CD4-positive, alpha-beta T cell treated with Interleukin-6 at 100 ng/mL for 8 hours (primary cell): ENCODE measurements around the gene PSG7.
"Not testable (repeated sequence)": the region's sequence is repeated elsewhere in the genome, so short reads cannot be mapped to it uniquely, and the experiment has no call there.

Source experiments
- DNase-seq: peaks from one replicate; pipeline ENCODE4 v3.0.0-alpha.2; 2020; ENCODE audit warnings: mixed read lengths, low spot score

PSG7 gene

DNA sequence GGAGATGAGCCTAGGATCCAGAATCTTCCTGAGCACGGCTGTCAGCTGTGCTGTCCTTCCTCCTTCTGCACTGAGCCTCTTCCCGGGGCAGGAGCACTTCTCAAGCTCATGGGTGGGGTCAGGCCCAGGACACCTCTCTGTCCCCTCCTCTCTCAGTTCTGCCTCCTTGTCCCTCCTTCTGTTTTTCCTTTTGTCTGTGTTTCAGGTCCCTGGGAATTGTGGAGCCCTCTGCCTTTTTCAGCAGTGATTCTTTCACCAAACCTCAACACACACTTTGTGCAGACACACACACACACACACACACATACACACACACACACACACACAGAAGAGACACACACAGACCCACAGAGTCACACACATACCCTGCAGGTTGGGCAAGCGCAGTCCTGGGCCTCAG, at the start of gene PSG7:
TSS of gene PSG7 (minus strand) at position 101 of the 400 bp plus-strand sequence. CDS start 131 bp downstream, outside the sequence.
- not testable (repeated sequence) for DNase-seq

- no peak for DNase-seq
Observed at GRCh38 chr19:42985588-42985987, 48.6 kb upstream of the PSG7 start.

GRCh38 chr19:42982111-42982510, 45.1 kb upstream of the PSG7 start:
- not testable (repeated sequence) for DNase-seq

DNA sequence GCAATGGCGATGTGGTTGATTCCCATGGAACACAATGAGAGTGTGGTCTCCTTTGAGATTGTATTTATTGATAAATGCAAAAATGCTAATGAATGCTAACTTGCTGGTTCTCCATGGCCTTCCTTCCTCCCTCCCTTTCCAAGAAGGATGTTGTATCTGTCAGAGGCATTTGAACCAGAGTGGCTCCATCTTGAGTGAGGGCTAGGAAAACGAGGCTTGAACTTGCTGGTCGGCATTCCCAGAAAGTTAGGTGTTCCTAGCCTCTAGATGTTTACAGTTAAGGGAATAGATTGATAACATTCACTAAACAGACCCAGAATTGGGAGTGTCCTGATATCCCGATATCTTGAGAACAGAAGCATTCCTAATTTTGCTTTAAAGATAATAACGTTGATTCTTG, 34.4 kb upstream of the PSG7 start:
- DNase-seq, result not testable (repeated sequence)

- DNase-seq, result no peak
Observed at GRCh38 chr19:42965176-42965575, 28.2 kb upstream of the PSG7 start.

- no peak for DNase-seq
Observed at GRCh38 chr19:42961119-42961518, 24.1 kb upstream of the PSG7 start.

GRCh38 chr19:42952126-42952525, 15.1 kb upstream of the PSG7 start:
- not testable (repeated sequence) for DNase-seq

GRCh38 chr19:42951476-42951875, 14.5 kb upstream of the PSG7 start:
- not testable (repeated sequence) for DNase-seq

GRCh38 chr19:42942187-42942789, 5.3 kb upstream of the PSG7 start:
- DNase-seq, result no peak

DNA sequence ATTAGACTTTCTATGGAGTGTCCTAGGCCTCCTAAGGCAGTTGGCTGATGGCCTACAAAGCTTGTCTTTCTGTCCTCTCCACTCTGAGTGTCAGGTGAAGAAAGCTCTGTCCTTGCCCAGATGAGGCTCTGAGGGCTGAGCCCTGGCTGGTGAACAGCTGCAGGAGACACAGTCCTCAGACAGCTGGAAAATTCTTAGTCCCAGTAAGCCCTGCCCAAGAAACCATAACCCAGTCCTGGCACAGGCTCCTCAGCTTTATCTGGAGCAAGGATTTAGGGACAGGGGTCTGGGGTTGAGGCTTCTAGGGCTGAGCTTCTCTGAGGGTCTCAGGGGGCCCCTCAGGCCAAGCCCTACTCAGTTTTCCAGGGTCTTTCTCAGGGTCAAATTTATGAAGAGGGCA, 2.3 kb downstream of the PSG7 start:
- DNase-seq, result not testable (repeated sequence)

DNA sequence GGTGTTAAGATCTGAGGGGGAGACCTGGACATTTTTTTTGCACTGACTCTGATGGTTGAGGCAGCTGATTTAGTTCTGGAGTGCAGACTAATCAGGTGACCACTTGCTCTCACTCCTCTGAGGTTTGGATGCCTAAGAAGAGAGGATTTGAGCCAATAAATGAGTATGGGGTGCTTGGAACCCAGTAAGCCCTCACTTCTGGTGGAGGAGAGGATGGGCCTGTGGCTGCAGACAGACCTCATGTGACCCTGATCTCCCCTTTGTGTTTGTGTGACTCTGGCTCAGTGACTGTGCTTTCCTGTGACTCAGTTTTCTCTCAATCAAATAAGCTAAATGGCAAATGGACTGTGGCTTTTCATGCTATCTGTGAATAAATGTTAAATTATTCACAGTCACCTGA, 2.8 kb downstream of the PSG7 start:
- DNase-seq, result not testable (repeated sequence)

GRCh38 chr19:42933412-42933811, 3.6 kb downstream of the PSG7 start:
- not testable (repeated sequence) for DNase-seq

DNA sequence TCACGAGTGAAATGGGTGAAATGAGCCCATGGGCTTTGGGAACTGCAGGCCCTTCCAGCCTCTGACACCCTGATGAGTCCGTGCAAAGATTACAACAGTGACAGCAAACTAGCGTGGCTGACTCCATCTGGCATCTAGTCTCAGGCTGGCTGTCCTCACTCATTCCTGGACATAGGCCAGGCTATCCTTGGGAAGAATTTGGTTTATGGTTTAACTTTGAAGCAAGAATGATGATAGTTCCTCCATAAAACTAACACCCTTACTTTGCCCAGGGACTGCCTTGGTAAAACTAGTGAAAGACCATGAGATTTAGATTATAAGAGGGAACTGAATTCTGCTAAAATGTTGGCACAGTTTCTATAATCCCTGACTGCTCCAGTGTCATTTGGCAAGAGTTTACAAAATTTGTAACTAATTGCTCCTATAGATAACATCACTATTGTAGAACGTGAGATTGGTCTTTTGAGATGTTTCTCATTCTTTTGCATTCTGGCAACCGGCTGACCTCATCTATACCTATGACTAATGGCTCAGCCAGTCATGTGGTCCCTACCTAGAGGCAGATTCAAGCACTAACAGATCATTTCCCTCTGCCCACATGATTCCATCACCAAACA, 4.4 kb downstream of the PSG7 start:
- not testable (repeated sequence) for DNase-seq

GRCh38 chr19:42930214-42930613, 6.8 kb downstream of the PSG7 start:
- DNase-seq, result not testable (repeated sequence)

DNA sequence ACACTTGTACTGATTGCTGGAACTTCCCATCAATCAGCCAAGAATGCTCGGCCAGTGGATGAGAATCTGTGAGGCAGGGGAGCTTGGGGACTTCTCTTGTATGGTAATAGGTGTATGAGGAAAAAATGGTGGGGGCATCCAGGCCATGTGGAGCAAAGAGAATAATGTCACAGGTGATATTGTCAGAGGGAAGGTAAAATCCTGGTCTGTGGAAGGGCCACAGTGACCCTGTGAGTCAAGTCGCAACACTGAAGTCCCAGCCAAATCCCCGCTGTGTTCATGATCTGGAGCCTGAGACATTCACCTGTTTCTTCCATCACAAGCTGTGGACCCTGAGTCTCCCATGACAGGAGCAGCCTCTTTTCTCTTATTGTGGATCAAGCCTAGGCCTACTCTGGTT, 8.1 kb downstream of the PSG7 start:
- no peak for DNase-seq

DNA sequence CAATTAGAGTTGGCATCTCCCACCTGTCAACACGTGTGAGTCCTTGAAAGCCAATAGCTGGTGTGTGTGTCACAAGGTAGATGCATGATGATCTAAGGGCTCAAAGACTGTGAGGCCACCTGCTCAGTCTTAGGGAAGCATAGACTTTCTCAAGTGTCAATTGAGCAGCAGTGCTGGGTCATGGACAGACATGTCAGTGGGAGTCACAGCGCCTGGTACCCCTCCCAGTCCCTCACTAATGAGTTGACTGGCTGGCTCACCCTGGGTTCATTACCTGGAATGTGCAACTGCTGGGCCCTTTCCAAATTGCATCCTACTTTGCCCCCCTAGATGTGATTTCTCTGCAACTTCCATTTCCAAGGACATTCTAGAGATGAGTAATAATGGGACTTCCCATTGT, 10.2 kb downstream of the PSG7 start:
- no peak for DNase-seq

DNA sequence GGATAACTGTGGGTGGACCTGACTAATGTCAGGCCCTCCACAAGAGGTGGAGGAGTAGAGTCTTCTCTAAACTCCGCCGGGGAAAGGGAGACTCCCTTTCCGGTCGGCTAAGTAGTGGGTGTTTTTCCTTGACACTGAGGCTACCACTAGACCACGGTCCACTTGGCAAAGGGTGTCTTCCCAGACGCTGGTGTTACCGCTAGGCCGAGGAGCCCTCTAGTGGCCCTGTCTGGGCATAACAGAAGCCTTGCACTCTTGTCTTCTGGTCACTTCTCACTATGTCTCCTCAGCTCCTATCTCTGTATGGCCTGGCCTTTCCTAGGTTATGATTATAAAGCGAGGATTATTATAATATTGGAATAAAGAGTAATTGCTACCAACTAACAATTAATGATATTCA, 13.9 kb downstream of the PSG7 start:
- DNase-seq, result not testable (repeated sequence)

DNA sequence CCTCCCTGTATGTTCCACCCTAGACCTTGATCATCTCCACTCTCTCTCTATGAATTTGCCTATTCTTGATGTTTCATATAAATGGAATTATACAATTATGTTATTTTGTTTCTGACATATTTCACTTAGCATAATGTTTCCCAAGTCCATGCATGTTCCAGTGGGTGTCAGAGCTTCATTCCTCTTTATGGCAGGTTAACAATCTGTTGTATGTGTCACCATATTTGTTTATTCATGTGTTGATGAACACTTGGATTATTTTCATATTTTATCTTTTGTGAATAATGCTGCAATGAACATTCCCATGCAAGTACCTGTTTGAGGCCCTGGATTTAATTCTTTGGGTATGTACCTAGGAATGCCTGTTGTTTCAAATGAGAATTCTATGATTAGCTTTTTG, 16.0 kb downstream of the PSG7 start:
- DNase-seq, result not testable (repeated sequence)

DNA sequence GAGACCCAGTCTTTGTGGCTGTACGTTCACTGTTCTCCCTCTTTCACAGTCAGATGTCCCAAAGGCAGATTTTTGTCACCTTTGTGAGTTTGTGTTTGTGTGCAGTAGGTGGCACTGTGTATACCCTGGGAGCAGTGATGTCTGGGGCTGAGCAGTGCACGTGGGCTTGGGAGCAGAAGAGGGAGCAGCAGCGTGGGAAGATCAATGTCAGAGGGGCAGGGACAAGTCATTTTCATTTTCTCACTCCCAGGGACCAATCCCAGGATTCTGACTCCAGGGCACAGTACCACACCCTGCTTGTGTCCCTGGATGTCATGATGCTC, 17.3 kb downstream of the PSG7 start:
- DNase-seq, result no peak

GRCh38 chr19:42919070-42919756, 17.8 kb downstream of the PSG7 start:
- DNase-seq, result not testable (repeated sequence)

DNA sequence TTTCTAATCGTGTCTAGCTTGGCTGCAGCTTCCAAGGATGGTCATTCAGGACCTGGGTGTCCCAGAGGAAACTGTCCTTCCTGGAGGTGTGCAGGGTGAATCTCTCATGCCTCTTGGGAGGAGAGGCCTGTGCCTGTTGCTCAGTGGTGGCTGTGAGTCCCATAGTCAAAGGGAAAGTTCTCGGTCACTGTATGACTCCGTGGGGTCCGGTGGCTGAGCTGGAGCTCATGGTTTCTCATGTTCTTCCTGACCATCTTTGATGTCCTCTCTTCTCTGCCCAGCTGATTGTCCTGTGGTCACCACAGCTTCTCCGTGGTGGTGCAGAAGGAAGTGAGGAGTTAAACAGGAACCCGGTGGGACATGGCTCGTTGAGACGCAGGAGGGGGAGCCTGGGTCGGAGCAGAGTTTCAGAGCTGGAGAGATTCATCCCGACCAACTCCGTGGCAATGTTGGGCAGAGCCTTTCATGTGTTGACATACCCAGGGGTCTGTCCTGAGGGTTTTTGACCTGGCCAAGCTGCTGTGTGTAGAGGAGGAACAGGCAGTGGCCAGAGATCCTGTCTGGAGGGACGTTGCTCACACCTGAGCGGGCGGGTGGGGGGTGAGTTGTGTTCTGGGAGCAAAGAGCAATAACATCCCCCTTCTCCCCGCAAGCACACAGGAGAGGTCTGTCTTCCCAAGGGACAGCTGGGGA, 18.5 kb downstream of the PSG7 start:
- not testable (repeated sequence) for DNase-seq

GRCh38 chr19:42917634-42918033, 19.4 kb downstream of the PSG7 start, which contains the start of gene PSG6:
PSG6 (minus strand) TSS chr19:42917894; CDS start chr19:42917792, 102 bp downstream.
- DNase-seq, result not testable (repeated sequence)

DNA sequence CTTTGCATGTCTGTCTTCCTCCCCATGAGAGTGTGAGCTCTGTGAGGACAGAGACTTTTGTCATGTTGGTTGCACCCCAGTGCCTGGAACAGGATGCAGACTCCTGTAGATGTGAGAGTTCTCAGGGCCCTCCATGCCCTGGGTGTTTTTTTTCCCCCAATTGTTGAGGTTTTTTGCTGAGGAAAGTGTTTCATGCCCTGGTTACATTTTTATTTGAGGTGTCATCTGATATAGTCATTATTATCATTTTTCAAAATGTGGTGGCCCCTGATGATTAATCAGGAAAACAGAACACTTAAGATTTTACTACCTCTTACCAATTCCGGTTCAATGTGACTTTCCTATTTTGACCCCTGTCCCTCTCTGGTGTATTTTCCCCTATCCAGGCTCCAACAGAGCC, 20.1 kb downstream of the PSG7 start:
- DNase-seq, result not testable (repeated sequence)
